GM12872 (cell line): Measurements from ENCODE around the gene CD59.

ENCODE experiments used
- CTCF ChIP-seq: IDR thresholded peaks from 3 replicates; pipeline ENCODE4 v1.5.1; 2011; ENCODE audit warnings: low read depth, mild to moderate bottlenecking, low read length, moderate library complexity; ENCODE audit not compliant: insufficient read depth

The CD59 gene

GRCh38 chr11:33721426-33721825 is 14.8 kb downstream of the CD59 start:
- no peak for TF ChIP-seq CTCF

GRCh38 chr11:33719587-33719986 is 16.6 kb downstream of the CD59 start:
- no peak for TF ChIP-seq CTCF

- TF ChIP-seq CTCF, result no peak
Observed at GRCh38 chr11:33718440-33718839, 17.8 kb downstream of the CD59 start.

GRCh38 chr11:33716243-33716642 is 20.0 kb downstream of the CD59 start:
- peak; percentile 41; the same call in 2 of the 3 replicates for TF ChIP-seq CTCF

- no peak for TF ChIP-seq CTCF
Observed at GRCh38 chr11:33713856-33714398, 22.3 kb downstream of the CD59 start.

- TF ChIP-seq CTCF, result no peak
Observed at GRCh38 chr11:33713151-33713855, 22.9 kb downstream of the CD59 start.

GRCh38 chr11:33712436-33712835 is 23.8 kb downstream of the CD59 start:
- TF ChIP-seq CTCF, result no peak
